ENCODE measurements around the gene TRIM62. TPM values are rescaled to one million over a fixed set of nuclear protein-coding genes. Genes with fewer than 3 reads are reported as not detected.

Gene TRIM62
- 1 to 10 TPM; 6.0 to 9.9 (median 6.9) TPM for total RNA-seq

DNA sequence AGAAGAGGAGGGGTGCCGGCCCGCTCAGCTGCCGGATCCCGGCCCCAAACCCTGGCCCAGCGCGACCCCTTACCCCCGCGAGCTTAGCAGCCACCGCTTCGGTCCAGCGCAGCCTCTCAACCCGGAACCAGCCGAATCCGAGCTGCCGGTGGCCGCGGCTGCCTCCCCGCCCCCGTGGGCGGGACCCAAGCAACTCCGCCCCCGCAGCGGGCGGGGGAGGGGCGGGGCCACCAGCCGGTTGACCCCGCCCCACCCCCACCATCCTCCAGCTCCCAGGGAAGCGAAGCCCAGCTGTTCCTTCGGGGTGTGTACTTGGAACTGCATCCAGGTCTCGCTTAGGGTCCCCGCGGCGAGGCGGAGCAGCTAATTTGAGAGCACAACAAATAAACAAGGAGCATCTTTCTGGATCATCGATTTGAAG lies at the start of gene TRIM62:
Gene TRIM62, minus strand, starts transcription at position 123 of the 421 bp plus-strand sequence. CDS start 611 bp downstream, outside the sequence.
- H3K4me3 ChIP-seq (replicated peaks in 1 of 3), result peak within 1 kb of the TSS; percentile 36 to 65 (median 42)
- WGBS, 2 donors, result 1% methylated on average over 12 to 25 of the region's 35 CpGs
- no peaks in the 10 kb centered on the region for H3K27me3 ChIP-seq

DNA sequence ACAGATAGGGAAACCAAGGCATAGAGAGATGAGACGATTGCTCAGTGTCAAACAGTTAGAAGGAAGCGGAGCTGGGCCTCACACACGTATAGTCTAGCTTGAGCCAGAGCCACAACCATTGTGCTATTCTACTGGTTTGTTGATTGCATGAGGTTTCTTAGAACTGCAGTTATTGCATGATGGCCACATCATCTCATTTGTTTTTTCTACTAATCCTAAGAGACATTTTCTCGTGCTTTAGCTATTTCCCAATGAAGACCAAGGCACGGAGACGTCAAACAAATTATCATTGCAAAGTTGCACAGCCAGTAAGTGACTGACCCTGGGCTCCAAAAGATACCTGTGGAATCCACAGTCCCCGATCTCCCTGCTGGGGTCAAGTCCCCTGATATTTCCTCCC lies 49.3 kb upstream of the TRIM62 start:
- intact Hi-C loops (cut with DNase I), result no loop called here
- 92 to 93% methylated on average over 7 of the region's 7 CpGs for WGBS, 2 donors
- Histone ChIP-seq H3K27ac (no peak overlapping the region), H3K4me1 (no peaks in the 10 kb centered on the region), H3K9me3 (no peaks in the 10 kb centered on the region), H3K27me3 (no peaks in the 10 kb centered on the region), H3K36me3 (no peaks in the 10 kb centered on the region), H3K4me3 (replicated peaks in 1 of 3) (no peak overlapping the region)
- no peak for TF ChIP-seq POLR2A (IDR thresholded peaks at IDR 0.05)
- TF ChIP-seq, protein P1, sequence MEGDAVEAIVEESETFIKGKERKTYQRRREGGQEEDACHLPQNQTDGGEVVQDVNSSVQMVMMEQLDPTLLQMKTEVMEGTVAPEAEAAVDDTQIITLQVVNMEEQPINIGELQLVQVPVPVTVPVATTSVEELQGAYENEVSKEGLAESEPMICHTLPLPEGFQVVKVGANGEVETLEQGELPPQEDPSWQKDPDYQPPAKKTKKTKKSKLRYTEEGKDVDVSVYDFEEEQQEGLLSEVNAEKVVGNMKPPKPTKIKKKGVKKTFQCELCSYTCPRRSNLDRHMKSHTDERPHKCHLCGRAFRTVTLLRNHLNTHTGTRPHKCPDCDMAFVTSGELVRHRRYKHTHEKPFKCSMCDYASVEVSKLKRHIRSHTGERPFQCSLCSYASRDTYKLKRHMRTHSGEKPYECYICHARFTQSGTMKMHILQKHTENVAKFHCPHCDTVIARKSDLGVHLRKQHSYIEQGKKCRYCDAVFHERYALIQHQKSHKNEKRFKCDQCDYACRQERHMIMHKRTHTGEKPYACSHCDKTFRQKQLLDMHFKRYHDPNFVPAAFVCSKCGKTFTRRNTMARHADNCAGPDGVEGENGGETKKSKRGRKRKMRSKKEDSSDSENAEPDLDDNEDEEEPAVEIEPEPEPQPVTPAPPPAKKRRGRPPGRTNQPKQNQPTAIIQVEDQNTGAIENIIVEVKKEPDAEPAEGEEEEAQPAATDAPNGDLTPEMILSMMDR (IDR thresholded peaks at IDR 0.05), result no peak
- no peak for DNase-seq

More for the DNA sequence above, at the start of gene TRIM62:
- H3K27ac ChIP-seq, result peak within 1 kb of the TSS; percentile 45 to 58 (median 55)
- peak in 1 of 2 donors; percentile 69 for TF ChIP-seq POLR2A (IDR thresholded peaks at IDR 0.05)
- TF ChIP-seq, protein P1 (IDR thresholded peaks at IDR 0.05), result no peak
- H3K36me3 ChIP-seq, result no peaks in the 10 kb centered on the region
- intact Hi-C loops (cut with DNase I), result no loop called here
- peaks cover 13 to 18% of the 10 kb centered on the region in 2 donors for H3K4me1 ChIP-seq
- DNase-seq, result peak; percentile 86 to 89
- no peaks in the 10 kb centered on the region for H3K9me3 ChIP-seq

DNA sequence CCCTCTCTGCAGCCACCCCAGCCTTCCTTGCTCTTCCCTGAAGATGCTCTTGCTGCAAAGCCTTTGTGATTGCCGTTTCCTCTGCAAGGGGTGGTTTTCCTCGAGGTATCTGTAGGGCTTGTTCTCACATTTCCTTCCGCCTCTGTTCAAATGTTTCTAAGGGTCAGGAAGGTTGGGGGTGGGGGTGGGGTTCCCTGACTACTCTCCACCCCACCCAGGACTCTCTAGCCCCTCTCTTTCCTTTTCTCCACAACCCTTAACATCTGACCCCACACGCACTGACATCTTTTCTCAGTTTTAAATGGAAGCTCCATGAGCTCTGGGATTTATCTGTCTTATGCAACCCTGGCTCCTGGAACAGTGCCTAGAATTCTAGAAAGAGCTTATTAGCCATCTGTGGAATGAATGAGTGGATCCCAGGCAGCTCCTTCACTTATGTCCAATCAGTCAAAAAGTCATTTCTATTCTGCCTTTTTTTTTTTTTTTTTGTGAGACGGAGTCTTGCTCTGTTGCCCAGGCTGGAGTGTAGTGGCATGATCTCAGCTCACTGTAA lies 47.2 kb upstream of the TRIM62 start:
- WGBS, 2 donors, result 33 to 38% methylated on average over 5 of the region's 5 CpGs
- DNase-seq, result peak; percentile 4 to 11

DNA sequence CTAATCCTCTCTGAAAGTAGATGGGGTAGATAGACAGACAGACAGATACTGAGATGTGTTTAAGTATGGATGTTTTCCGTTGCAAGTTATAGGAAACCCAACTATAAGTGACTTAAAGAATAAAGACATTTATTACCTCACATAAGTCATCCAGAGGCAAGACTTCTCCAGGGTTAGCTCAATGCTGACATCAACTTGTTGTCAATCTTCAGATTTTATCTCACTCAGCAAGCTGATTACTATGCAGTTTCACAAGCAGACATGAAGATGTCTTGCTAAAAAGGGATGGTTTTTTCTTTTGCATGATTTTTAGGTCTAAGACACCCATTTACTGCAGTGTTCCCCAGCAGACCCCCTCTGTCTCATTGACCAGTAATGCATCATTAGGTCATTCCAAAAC lies 43.7 kb upstream of the TRIM62 start:
- TF ChIP-seq, protein P1 (IDR thresholded peaks at IDR 0.05), result no peak
- no peak for TF ChIP-seq POLR2A (IDR thresholded peaks at IDR 0.05)
- DNase-seq, result no peak
- intact Hi-C loops (cut with DNase I), result no loop called here
- no peaks in the 10 kb centered on the region for H3K27me3 ChIP-seq
- H3K4me3 ChIP-seq (replicated peaks in 1 of 3), result no peak overlapping the region
- H3K4me1 ChIP-seq, result no peaks in the 10 kb centered on the region
- H3K9me3 ChIP-seq, result no peaks in the 10 kb centered on the region
- H3K36me3 ChIP-seq, result no peaks in the 10 kb centered on the region
- WGBS, 2 donors, result 77 to 80% methylated on average over 1 of the region's 1 CpG
- no peak overlapping the region for H3K27ac ChIP-seq

More for the DNA sequence above, 47.2 kb upstream of the TRIM62 start:
- TF ChIP-seq, protein P1 (IDR thresholded peaks at IDR 0.05), result no peak
- no peak for TF ChIP-seq POLR2A (IDR thresholded peaks at IDR 0.05)
- H3K4me1 ChIP-seq, result no peaks in the 10 kb centered on the region
- H3K36me3 ChIP-seq, result no peaks in the 10 kb centered on the region
- intact Hi-C loops (cut with DNase I), result no loop called here
- no peak overlapping the region for H3K4me3 ChIP-seq (replicated peaks in 1 of 3)
- no peak overlapping the region for H3K27ac ChIP-seq
- no peaks in the 10 kb centered on the region for H3K27me3 ChIP-seq
- H3K9me3 ChIP-seq, result no peaks in the 10 kb centered on the region

DNA sequence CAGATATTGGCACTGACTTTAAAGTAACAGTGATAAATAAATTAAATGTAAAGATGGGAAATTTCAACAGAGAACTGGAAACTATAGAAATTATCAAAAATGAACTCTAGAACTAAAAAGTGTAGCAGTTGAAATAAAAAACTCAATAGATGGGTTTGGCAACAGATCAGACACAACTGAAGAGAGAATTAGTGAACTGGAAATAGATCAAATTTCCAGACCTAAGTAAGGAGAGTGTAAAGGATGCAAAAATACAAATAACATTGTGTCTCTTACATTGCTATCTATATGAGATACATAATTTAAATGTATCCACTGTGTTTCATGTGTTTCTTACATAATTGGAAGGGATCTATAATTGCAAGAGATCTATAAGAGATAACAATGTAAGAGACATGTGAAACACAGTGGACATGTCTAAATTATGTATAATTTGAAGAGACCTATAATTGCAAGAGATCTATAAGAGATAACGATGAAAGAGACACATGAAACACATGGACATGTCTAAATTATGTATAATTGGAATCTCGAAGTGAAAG lies 42.4 kb upstream of the TRIM62 start:
- DNase-seq, result no peak
- H3K27ac ChIP-seq, result no peak overlapping the region
- H3K4me3 ChIP-seq (replicated peaks in 1 of 3), result no peak overlapping the region
- WGBS, 2 donors, result 78 to 81% methylated on average over 2 of the region's 2 CpGs
- no peaks in the 10 kb centered on the region for H3K27me3 ChIP-seq
- H3K4me1 ChIP-seq, result no peaks in the 10 kb centered on the region
- no peaks in the 10 kb centered on the region for H3K9me3 ChIP-seq
- no peak for TF ChIP-seq POLR2A (IDR thresholded peaks at IDR 0.05)
- TF ChIP-seq, protein P1 (IDR thresholded peaks at IDR 0.05), result no peak
- H3K36me3 ChIP-seq, result no peaks in the 10 kb centered on the region
- intact Hi-C loops (cut with DNase I), result no loop called here
